Midbrain (tissue), 1 donor: ENCODE measurements around the gene SLC45A2.
"Not testable (repeated sequence)": the region's sequence is repeated elsewhere in the genome, so short reads cannot be mapped to it uniquely, and the experiment has no call there.

Source experiments
- DNase-seq: peaks from one replicate; lab custom pipeline; 2025; lab: John Stamatoyannopoulos, UW

SLC45A2 gene

GRCh38 chr5:33984671-33985124, at the start of gene SLC45A2:
Gene SLC45A2 (minus strand): TSS chr5:33984693. CDS start chr5:33984583, 110 bp downstream.
- DNase-seq = no peak

DNA sequence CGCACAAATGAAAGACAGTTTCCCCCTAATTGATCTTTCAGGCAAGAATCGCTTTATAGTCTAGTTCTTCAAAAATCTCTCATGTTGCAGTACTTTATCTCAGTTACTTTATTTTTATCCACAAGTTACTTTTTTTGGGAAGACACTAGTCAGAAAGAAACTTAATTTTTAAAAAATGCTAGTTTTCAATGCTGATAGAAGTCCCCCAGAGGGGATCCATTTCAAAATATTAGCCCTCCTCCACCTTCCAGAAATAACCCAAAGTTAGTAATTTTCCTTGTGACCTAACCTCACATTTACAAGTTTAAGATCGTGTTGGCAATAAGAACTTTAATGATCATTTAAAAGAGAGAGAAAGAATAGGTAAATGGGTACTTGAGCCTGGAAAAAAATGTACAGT, 47.5 kb upstream of the SLC45A2 start:
- DNase-seq = no peak

- no peak for DNase-seq
Measured at GRCh38 chr5:34031117-34031516, 46.6 kb upstream of the SLC45A2 start.

GRCh38 chr5:34030585-34030984, 46.1 kb upstream of the SLC45A2 start:
- DNase-seq = not testable (repeated sequence)

- no peak for DNase-seq
Measured at GRCh38 chr5:34030048-34030447, 45.6 kb upstream of the SLC45A2 start.

GRCh38 chr5:34028349-34028748, 43.9 kb upstream of the SLC45A2 start:
- DNase-seq = no peak

DNA sequence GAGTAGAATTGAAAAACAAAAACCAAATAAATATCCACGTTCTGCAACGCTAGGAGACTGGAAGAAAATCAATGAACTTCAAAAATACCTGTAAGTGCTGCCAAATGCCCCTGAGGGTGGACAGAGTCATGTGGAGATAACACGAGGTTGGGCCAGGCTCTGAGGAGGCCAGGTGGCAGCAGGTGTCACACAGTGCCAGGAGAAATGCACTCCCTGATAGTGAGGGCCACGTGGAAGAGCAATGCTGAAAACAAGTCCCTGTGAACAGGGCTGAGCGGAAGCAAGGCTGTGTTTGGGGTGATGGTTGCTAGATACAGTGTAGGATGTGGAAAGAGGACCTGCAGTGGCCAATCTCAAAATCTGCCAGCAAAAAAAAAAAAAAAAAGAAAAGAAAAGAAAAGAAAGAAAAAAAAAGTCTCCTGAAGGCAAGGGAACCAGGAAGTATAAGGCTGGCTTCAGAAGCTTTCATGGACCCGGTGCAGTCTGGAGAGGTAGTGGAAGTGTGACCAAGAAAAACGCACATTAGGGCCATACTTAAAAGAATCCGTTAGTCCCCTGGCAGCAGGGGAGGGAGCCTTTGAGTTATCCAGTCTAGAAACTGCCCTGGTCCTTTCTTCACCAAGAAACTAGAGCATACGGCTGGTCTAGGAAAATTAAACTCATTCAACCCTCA, 41.7 kb upstream of the SLC45A2 start:
- no peak for DNase-seq

DNA sequence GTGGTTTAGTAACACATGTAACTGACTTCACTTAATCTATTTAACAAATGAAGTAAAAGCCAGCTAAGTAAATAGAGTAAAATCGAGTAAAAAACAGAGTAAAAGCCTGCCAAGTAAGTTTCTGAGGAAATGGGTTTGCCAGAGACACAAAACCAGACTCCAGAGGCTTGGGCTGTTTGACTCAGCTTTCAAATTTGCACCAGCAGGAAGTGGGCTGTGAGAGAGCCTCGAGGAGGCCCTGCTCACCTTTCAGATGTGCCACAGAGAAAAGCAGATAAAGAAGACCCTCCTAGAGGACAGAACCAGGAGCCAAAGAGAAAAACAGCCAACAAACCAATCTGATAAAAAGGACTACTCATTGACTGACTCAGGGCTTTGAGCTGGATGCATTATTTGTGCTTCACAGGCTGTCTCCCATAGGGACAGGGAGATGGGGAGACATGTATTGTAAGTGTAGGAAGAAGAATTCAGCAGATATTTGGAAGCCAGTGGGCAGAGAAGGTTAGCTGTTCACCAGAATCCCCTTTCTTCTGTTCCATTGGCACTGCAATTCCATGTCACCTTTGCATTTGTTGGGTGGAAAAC, 37.7 kb upstream of the SLC45A2 start:
- DNase-seq = no peak

DNA sequence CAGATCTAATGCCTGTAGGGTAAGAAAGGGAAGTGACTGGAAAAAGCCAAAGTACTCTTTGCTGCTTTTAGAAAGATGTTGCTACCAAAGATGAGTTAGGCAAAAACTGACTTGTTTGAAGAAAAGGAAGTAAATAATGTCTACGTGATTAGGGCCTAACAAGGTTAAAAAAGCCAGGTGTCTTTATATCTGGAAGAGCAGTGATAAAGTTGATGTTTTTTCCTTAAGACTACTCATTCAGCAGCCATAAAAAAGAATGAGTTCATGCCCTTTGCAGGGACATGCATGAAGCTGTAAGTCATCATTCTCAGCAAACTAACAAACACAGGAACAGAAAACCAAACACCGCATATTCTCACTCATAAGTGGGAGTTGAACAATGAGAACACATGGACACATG, 36.8 kb upstream of the SLC45A2 start:
- no peak for DNase-seq

DNA sequence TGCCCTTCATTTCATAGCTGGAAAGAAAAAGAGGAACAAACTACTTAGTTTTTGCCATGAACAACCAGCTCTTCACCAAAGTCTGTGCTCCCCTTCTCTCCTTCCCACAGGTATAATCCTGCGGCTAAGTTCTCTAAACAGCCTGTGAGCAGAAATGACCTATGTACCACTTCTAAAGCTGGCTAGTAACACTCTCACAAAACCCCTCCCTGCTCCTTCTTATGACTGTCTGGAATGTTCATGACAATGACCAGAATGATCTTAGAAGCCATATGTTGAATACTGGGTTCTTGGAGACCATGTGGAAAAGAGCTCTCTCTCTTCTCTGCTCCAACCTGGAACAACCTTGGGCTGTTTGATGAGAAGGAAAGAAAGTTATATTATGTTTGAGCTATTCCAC, 36.2 kb upstream of the SLC45A2 start:
- DNase-seq = no peak

DNA sequence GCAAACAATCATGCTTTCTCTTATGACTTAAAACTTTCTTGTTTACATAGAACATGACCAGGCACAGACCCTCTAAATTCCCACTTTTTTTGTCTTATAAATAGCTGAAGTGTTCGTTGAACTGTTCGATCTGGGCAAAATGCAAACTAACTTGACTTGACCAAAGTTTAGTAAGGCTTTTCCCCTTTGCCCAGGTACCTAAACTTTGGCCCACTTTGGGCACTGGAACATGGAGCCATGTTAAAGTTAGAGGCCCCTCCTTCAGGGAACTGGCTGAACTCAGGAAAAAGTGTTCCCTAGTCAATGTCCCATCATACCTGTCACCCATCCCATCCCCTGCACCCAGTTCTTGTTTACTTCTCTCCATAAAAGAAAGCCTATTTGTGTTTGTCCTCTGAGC, 32.8 kb upstream of the SLC45A2 start:
- DNase-seq = no peak

GRCh38 chr5:34016750-34017149, 32.3 kb upstream of the SLC45A2 start:
- no peak for DNase-seq

DNA sequence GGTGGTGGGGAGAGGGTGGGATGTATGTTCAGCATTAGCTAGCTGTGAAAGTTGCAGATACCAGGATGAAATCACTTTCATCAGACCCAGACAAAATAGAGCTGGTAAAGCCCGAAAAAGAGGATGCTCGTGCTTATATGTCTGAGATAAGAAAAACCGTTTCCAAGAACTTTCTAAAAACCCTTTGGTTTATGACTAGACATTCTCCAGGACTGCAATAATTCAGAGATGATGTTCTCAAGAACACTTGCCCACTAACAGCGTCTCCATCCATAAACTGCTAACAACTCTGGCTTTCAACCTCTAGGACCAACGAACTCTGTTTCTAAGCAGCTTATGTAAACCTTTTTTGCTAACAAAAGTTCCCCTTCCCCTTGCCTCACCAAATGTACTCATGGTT, 31.7 kb upstream of the SLC45A2 start:
- no peak for DNase-seq

GRCh38 chr5:34015120-34015822, 30.8 kb upstream of the SLC45A2 start:
- no peak for DNase-seq

GRCh38 chr5:34014626-34015025, 30.1 kb upstream of the SLC45A2 start:
- DNase-seq = no peak

DNA sequence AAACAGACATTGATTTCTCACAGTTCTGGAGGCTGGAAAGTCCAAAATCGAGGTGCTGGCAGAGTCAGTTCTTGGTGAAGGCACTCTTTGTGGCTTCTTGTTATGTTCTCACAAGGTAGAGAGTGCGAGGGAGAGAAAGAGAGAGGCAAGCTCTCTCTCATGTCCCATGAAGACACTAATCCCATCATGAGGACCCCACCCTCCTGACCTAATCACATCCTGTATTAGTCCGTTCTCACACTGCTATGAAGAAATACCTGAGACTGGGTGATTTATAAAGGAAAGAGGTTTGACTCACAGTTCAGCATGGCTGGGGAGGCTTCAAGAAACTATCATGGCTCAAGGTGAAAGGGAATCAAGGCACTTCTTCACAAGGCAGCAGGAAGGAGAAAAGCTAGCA, 29.1 kb upstream of the SLC45A2 start:
- DNase-seq = no peak

DNA sequence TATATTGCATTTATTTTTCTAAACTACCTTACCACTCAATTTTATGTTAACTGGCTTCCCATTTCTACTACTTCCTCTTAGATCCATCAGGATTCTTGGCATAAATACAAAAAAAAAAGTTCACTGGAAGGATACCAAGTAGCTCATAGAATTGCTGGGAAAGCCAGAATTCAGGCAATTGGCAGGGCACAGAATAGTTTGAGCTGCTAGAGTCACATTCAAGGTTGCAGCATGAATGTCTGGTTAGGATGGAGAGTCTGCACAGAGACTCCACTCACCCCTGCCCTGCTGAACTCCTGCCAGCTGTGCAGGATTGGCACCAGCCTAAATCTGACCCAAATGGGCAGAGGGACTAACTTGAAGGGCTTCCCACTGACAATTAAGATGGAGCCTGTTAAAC, 28.3 kb upstream of the SLC45A2 start:
- peak; percentile 34 for DNase-seq

- DNase-seq = no peak
Measured at GRCh38 chr5:34011536-34011935, 27.0 kb upstream of the SLC45A2 start.

DNA sequence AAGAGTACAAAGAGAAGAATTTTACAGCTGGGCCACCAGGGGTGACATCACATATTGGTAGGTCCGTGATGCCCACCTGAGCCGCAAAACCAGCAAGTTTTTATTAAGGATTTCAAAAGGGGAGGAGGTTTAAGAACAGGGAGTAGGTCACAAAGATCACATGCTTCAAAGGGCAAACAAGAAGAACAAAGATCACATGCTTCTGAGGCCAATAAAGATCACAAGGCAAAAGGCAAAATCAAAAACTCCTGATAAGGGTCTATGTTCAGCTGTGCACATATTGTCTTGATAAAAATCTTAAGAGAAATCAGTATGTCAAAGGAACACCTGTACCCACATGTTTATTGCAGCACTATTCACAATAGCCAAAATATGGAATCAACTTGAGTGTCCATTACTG, 25.7 kb upstream of the SLC45A2 start:
- DNase-seq = not testable (repeated sequence)

DNA sequence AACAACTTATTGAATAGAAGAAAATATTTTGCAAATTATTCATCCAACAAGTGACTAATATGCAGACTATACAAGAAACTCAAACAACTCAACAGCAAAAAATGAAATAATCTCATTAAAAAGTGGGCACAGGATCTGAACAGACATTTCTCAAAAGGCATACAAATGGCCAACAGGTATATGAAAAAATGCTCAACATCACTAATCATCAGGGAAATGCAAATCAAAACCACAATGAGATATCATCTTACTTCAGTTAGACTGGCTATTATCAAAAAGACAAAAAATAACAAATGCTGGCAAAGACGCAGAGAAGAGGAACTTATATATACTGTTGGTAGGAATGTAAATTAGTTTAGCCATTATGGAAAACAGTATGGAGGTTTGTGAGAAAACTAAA, 25.1 kb upstream of the SLC45A2 start:
- no peak for DNase-seq

- peak; percentile 40 for DNase-seq
Measured at GRCh38 chr5:34008802-34009201, 24.3 kb upstream of the SLC45A2 start.

DNA sequence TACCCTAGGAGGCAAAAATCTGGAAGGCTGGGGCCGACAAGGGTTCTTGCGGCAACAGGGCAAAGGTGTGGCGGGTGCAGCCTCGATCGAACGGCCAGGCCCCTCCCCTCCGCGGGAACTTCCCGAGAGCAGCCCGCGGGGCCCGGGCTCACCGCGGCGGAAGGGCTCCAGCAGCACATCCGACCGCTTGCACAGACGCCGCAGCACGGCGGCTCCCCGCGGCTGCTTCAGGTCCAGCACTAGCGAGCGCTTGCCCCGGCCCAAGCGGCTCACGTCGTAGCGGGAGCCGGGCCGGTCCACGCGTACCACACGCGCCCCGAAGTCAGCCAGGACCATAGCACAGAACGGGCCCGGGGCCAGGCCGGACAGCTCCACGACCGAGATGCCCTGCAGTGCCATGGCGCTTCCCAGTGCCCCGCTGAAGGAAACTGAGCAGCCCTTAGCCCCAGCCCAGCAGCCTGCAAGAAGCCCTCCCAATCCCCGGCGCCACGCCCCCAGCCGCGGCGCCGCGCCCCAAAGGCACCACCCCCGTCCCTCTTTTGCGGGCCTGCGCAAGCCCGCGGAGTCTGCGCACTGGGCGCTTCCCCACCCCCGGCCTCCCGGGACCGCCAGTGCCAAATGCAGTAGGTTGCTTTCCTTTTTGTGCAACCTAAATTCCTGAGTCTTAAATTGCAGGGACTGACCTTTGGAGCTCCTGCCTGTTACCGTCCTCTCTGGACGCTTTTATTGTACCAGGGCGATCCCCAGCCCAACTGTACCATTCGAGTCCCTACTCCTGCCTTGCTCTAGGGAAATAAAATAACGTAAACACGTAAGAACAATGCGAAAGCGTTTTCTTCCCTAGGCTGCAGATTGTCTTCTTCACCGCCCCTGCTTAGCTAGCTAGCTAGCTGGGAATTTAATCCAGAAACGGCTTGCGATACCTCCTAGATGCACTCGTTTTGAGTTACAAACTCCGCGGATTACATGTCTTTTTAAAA, 23.4 kb upstream of the SLC45A2 start, which contains the start of gene AMACR:
Gene AMACR, minus strand, starts transcription at position 430 of the 980 bp plus-strand sequence. Its CDS starts 31 bp downstream, at position 399.
- peak; percentile 98 for DNase-seq
